DOHH2 (cell line): ENCODE results near the gene GRID2.

Experiments
- H3F3A ChIP-seq: fragments of 200-600 bp; sonication (generic), shearing (Covaris generic); 2 replicates; pipeline ENCODE4 v1.6.0; 2016; ENCODE audit warnings: antibody characterized with exemption, mild to moderate bottlenecking; ENCODE audit not compliant: control insufficient read depth, insufficient read depth
- H3K27ac ChIP-seq: fragments of 200-600 bp; sonication (generic); 2 replicates; pipeline ENCODE4 v1.5.1; 2014; ENCODE audit warnings: low read depth, mild to moderate bottlenecking, low read length, moderate library complexity
- H3K27me3 ChIP-seq: fragments of 200-600 bp; sonication (generic); 2 replicates; pipeline ENCODE4 v1.6.1; 2014; ENCODE audit warnings: mild to moderate bottlenecking, low read length, mixed read lengths; ENCODE audit not compliant: control insufficient read depth
- H3K36me3 ChIP-seq: fragments of 200-600 bp; sonication (generic); 2 replicates; pipeline ENCODE4 v1.6.1; 2014; ENCODE audit warnings: mild to moderate bottlenecking, low read length, moderate library complexity, mixed read lengths; ENCODE audit not compliant: control insufficient read depth
- H3K4me1 ChIP-seq: fragments of 200-600 bp; sonication (generic); 2 replicates; pipeline ENCODE4 v1.6.1; 2014; ENCODE audit warnings: mild to moderate bottlenecking, low read length, mixed read lengths; ENCODE audit not compliant: control insufficient read depth
- H3K4me2 ChIP-seq: fragments of 200-600 bp; sonication (generic); 2 replicates; pipeline ENCODE4 v1.6.0; 2014; ENCODE audit warnings: mild to moderate bottlenecking, low read length, moderate library complexity
- H3K4me3 ChIP-seq: fragments of 200-600 bp; sonication (generic); 2 replicates; pipeline ENCODE4 v1.5.1; 2014; ENCODE audit warnings: mild to moderate bottlenecking, low read length, mixed read lengths
- H3K79me2 ChIP-seq: fragments of 200-600 bp; sonication (generic); 2 replicates; pipeline ENCODE4 v1.6.1; 2014; ENCODE audit warnings: mild to moderate bottlenecking, low read length, mixed read lengths; ENCODE audit not compliant: control insufficient read depth
- H3K9me2 ChIP-seq: fragments of 200-600 bp; sonication (generic); replicated peaks from 2 replicates; pipeline ENCODE4 v1.6.1; 2014; ENCODE audit warnings: mild to moderate bottlenecking, low read length, mixed read lengths; ENCODE audit not compliant: control insufficient read depth
- H3K9me3 ChIP-seq: fragments of 200-600 bp; sonication (generic); 2 replicates; pipeline ENCODE4 v1.6.1; 2014; ENCODE audit warnings: antibody characterized with exemption, low read length, mixed read lengths; ENCODE audit not compliant: control insufficient read depth, insufficient read depth
- H4K20me1 ChIP-seq: fragments of 200-600 bp; sonication (generic); 2 replicates; pipeline ENCODE4 v1.6.0; 2014; ENCODE audit warnings: low read depth, mild to moderate bottlenecking, antibody characterized with exemption, low read length, moderate library complexity; ENCODE audit not compliant: control insufficient read depth, insufficient read depth
- CTCF ChIP-seq: fragments of 200-600 bp; sonication (generic); IDR thresholded peaks from one replicate; pipeline ENCODE4 v1.5.1; 2014; ENCODE audit warnings: antibody characterized with exemption, mild to moderate bottlenecking, low read depth, low read length; ENCODE audit not compliant: poor library complexity, severe bottlenecking
- EZH2phosphoT487 ChIP-seq: fragments of 200-600 bp; sonication (generic); IDR thresholded peaks from 2 replicates; pipeline ENCODE4 v1.6.1; 2017; ENCODE audit warnings: borderline replicate concordance, mild to moderate bottlenecking, antibody characterized with exemption, low read length, moderate library complexity, mixed read lengths

The GRID2 gene

GRCh38 chr4:92303621-92304027, at the start of gene GRID2:
Gene GRID2 (plus strand): TSS chr4:92303966.
- H3K27me3 ChIP-seq: no peaks in the 10 kb centered on the region
- H3K9me2 ChIP-seq: no peaks in the 10 kb centered on the region
- no peaks in the 10 kb centered on the region for H3K79me2 ChIP-seq
- H3K4me3 ChIP-seq: no peak within 1 kb of the TSS
- H3K27ac ChIP-seq: no peak within 1 kb of the TSS
- H4K20me1 ChIP-seq: no peaks in the 10 kb centered on the region
- no peaks in the 10 kb centered on the region for H3K4me1 ChIP-seq
- TF ChIP-seq CTCF (no peak), EZH2phosphoT487 (no peak)
- no peaks in the 10 kb centered on the region for H3F3A ChIP-seq
- H3K4me2 ChIP-seq: no peak within 1 kb of the TSS
- H3K36me3 ChIP-seq: no peaks in the 10 kb centered on the region
- peaks cover 3% of the 10 kb centered on the region; the same call in 1 of the 2 replicates for H3K9me3 ChIP-seq

GRCh38 chr4:92253986-92254671, 49.6 kb upstream of the GRID2 start:
- no peak overlapping the region for H3K27ac ChIP-seq
- no peaks in the 10 kb centered on the region for H3K36me3 ChIP-seq
- TF ChIP-seq EZH2phosphoT487: no peak
- TF ChIP-seq CTCF: no peak
- H3K9me3 ChIP-seq: peaks cover 5% of the 10 kb centered on the region; the same call in 1 of the 2 replicates
- H3F3A ChIP-seq: no peaks in the 10 kb centered on the region
- no peak overlapping the region for H3K4me3 ChIP-seq
- H3K27me3 ChIP-seq: no peaks in the 10 kb centered on the region
- no peaks in the 10 kb centered on the region for H3K9me2 ChIP-seq
- H3K4me2 ChIP-seq: no peak overlapping the region
- H4K20me1 ChIP-seq: no peaks in the 10 kb centered on the region
- no peaks in the 10 kb centered on the region for H3K79me2 ChIP-seq
- no peaks in the 10 kb centered on the region for H3K4me1 ChIP-seq

- TF ChIP-seq EZH2phosphoT487: no peak
- TF ChIP-seq CTCF: no peak
- Histone ChIP-seq H3K9me2 (no peaks in the 10 kb centered on the region), H3K4me3 (no peak overlapping the region), H3K36me3 (no peaks in the 10 kb centered on the region), H3K27ac (no peak overlapping the region), H3F3A (no peaks in the 10 kb centered on the region), H3K9me3 (peaks cover 5% of the 10 kb centered on the region; the same call in 1 of the 2 replicates), H4K20me1 (no peaks in the 10 kb centered on the region), H3K27me3 (no peaks in the 10 kb centered on the region), H3K79me2 (no peaks in the 10 kb centered on the region), H3K4me1 (no peaks in the 10 kb centered on the region), H3K4me2 (no peak overlapping the region)
Observed at GRCh38 chr4:92254767-92255442, 48.9 kb upstream of the GRID2 start.
